PC-3 (cell line): Measurements from ENCODE around the gene TNFRSF1B. TPM values are rescaled to one million over a fixed set of nuclear protein-coding genes. Genes with fewer than 3 reads are reported as not detected.
A peak's percentile ranks its signal among the peaks of the same experiment; 100 is the strongest.

ENCODE experiments used
- ATAC-seq: fragments of 200-7000 bp; cut with Tn5 transposase; 2 replicates; pipeline ENCODE4 v1.9.1; 2020; ENCODE audit warnings: mild to moderate bottlenecking, moderate library complexity
- BruUV-seq: library from RNA; stranded (reverse); fragments of 400-500 nt; replicated peaks from 2 replicates; lab custom pipeline; 2021; lab: Mats Ljungman, UMichigan
- CTCF ChIA-PET: fragments of 300-600 bp; sonication (Branson Sonifier 250); formaldehyde crosslinking; loops from one replicate; lab custom pipeline; 2022; ENCODE audit warnings: antibody characterized with exemption; lab: Charles Lee
- POLR2A ChIA-PET: fragments of 300-600 bp; sonication (Branson Sonifier 250); formaldehyde crosslinking; loops from one replicate; lab custom pipeline; 2022; ENCODE audit warnings: antibody characterized with exemption; ENCODE audit not compliant: unreplicated experiment; lab: Charles Lee
- DNase-seq: peaks from one replicate; pipeline ENCODE4 v3.0.0-alpha.2; 2015
- H2AFZ ChIP-seq: fragments of 300-600 bp; sonication (generic); 2 replicates; pipeline ENCODE4 v1.6.0; 2016; ENCODE audit warnings: antibody characterized with exemption, low read length
- H3F3A ChIP-seq: fragments of 300-600 bp; sonication (generic); one replicate; pipeline ENCODE4 v1.6.0; 2017; ENCODE audit warnings: antibody characterized with exemption, low read length, control low read depth, mild to moderate bottlenecking; ENCODE audit not compliant: unreplicated experiment
- H3K27ac ChIP-seq: fragments of 300-600 bp; sonication (generic); 2 replicates; pipeline ENCODE4 v1.5.1; 2016; ENCODE audit warnings: mild to moderate bottlenecking, low read length
- H3K27me3 ChIP-seq: fragments of 300-600 bp; sonication (generic); 2 replicates; pipeline ENCODE4 v1.6.1; 2016; ENCODE audit warnings: low read length, mixed read lengths
- H3K36me3 ChIP-seq: fragments of 300-600 bp; sonication (generic); 2 replicates; pipeline ENCODE4 v1.6.1; 2016; ENCODE audit warnings: low read depth, mixed run types, low read length, mixed read lengths
- H3K4me1 ChIP-seq: fragments of 300-600 bp; sonication (generic); 2 replicates; pipeline ENCODE4 v1.5.1; 2016; ENCODE audit warnings: low read length; ENCODE audit not compliant: insufficient read depth
- H3K4me2 ChIP-seq: fragments of 300-600 bp; sonication (generic); 2 replicates; pipeline ENCODE4 v1.6.0; 2016; ENCODE audit warnings: low read length
- H3K4me3 ChIP-seq: fragments of 300-600 bp; sonication (generic); 2 replicates; pipeline ENCODE4 v1.5.1; 2016; ENCODE audit warnings: mild to moderate bottlenecking, low read length, mixed read lengths
- H3K79me2 ChIP-seq: fragments of 300-600 bp; sonication (generic); 2 replicates; pipeline ENCODE4 v1.6.1; 2017; ENCODE audit warnings: low read length, mixed read lengths
- H3K9ac ChIP-seq: fragments of 300-600 bp; sonication (generic); 2 replicates; pipeline ENCODE4 v1.6.0; 2016; ENCODE audit warnings: mild to moderate bottlenecking, low read length
- H3K9me2 ChIP-seq: fragments of 300-600 bp; sonication (generic); replicated peaks from 2 replicates; pipeline ENCODE4 v1.6.1; 2016; ENCODE audit warnings: mixed run types, low read length, mixed read lengths
- H3K9me3 ChIP-seq: fragments of 300-600 bp; sonication (generic); 2 replicates; pipeline ENCODE4 v1.6.1; 2016; ENCODE audit warnings: low read length, mixed read lengths
- H4K20me1 ChIP-seq: fragments of 300-600 bp; sonication (generic); 2 replicates; pipeline ENCODE4 v1.6.1; 2016; ENCODE audit warnings: low read length, mixed read lengths
- CTCF ChIP-seq: fragments of 300-600 bp; sonication (generic); conservative IDR thresholded peaks from 2 replicates; pipeline ENCODE4 v1.5.1; 2017; ENCODE audit warnings: antibody characterized with exemption, low read depth, mild to moderate bottlenecking, low read length
- EZH2 ChIP-seq: fragments of 300-600 bp; sonication (generic); IDR thresholded peaks from one replicate; pipeline ENCODE4 v1.6.1; 2017; ENCODE audit warnings: antibody characterized with exemption, mild to moderate bottlenecking, low read length; ENCODE audit not compliant: unreplicated experiment
- EZH2phosphoT487 ChIP-seq: fragments of 300-600 bp; sonication (generic); IDR thresholded peaks from 2 replicates; pipeline ENCODE4 v1.6.1; 2018; ENCODE audit warnings: mild to moderate bottlenecking, antibody characterized with exemption, low read length, borderline replicate concordance
- intact Hi-C: fragments of 100-400 bp; cut with micrococcal nuclease; formaldehyde crosslinking; loops from 2 replicates; pipeline ENCODE4 v1.9.0; 2023
- total RNA-seq: library from RNA; depleted of rRNA; stranded (reverse); fragments of >200 nt; gene quantifications from 2 replicates; pipeline ENCODE4 v1.2.3, GENCODE V29; 2014

TNFRSF1B gene
- total RNA-seq, 1 experiment from 2014 or later: 1.3 TPM

- Histone ChIP-seq H3K4me3 (no peak overlapping the region), H4K20me1 (no peaks in the 10 kb centered on the region), H3K9me3 (no peaks in the 10 kb centered on the region), H3K27me3 (no peaks in the 10 kb centered on the region), H3K4me2 (no peak overlapping the region), H3K9ac (no peak overlapping the region), H3K4me1 (peaks cover 19% of the 10 kb centered on the region), H3K79me2 (no peaks in the 10 kb centered on the region), H3F3A (no peaks in the 10 kb centered on the region), H3K9me2 (no peaks in the 10 kb centered on the region), H2AFZ (no peak overlapping the region), H3K27ac (no peak overlapping the region), H3K36me3 (no peaks in the 10 kb centered on the region)
- no TSS peak for BruUV-seq
- no peak for TF ChIP-seq CTCF
- TF ChIP-seq EZH2: no peak
- TF ChIP-seq EZH2phosphoT487: no peak
- ATAC-seq: no peak
- DNase-seq: no peak
- ChIA-PET POLR2A (no interaction called here), CTCF (no interaction called here)
- intact Hi-C loops: no loop called here
Measured at GRCh38 chr1:12151465-12151864, 15.3 kb upstream of the TNFRSF1B start.

- H3K79me2 ChIP-seq: no peaks in the 10 kb centered on the region
- H3K4me2 ChIP-seq: no peak overlapping the region
- POLR2A ChIA-PET: no interaction called here
- H3K4me3 ChIP-seq: no peak overlapping the region
- H3K36me3 ChIP-seq: no peaks in the 10 kb centered on the region
- intact Hi-C loops: no loop called here
- H3K4me1 ChIP-seq: peaks cover 24% of the 10 kb centered on the region
- no peaks in the 10 kb centered on the region for H4K20me1 ChIP-seq
- DNase-seq: no peak
- no peak for TF ChIP-seq EZH2
- TF ChIP-seq EZH2phosphoT487: no peak
- no peak for TF ChIP-seq CTCF
- no peaks in the 10 kb centered on the region for H3K9me2 ChIP-seq
- no TSS peak for BruUV-seq
- no peak overlapping the region for H3K27ac ChIP-seq
- H3K27me3 ChIP-seq: no peaks in the 10 kb centered on the region
- no peak overlapping the region for H2AFZ ChIP-seq
- ATAC-seq: no peak
- no peaks in the 10 kb centered on the region for H3K9me3 ChIP-seq
- no peaks in the 10 kb centered on the region for H3F3A ChIP-seq
- no peak overlapping the region for H3K9ac ChIP-seq
- CTCF ChIA-PET: no interaction called here
Measured at GRCh38 chr1:12152113-12152891, 14.5 kb upstream of the TNFRSF1B start.

GRCh38 chr1:12153181-12153785 lies 13.5 kb upstream of the TNFRSF1B start:
- Histone ChIP-seq H3K9me3 (no peaks in the 10 kb centered on the region), H3K79me2 (no peaks in the 10 kb centered on the region), H2AFZ (peak overlapping the region; percentile 68), H3K27me3 (no peaks in the 10 kb centered on the region), H3K4me2 (peak overlapping the region; percentile 46; the same call in 1 of the 2 replicates), H3K36me3 (no peaks in the 10 kb centered on the region), H3K4me3 (no peak overlapping the region), H3F3A (no peaks in the 10 kb centered on the region), H3K9ac (no peak overlapping the region), H4K20me1 (no peaks in the 10 kb centered on the region), H3K9me2 (no peaks in the 10 kb centered on the region), H3K4me1 (peaks cover 30% of the 10 kb centered on the region), H3K27ac (peak overlapping the region; percentile 20; the same call in 1 of the 2 replicates)
- intact Hi-C loops: no loop called here
- ATAC-seq (peak; percentile 82), DNase-seq (peak; percentile 34)
- TF ChIP-seq CTCF (no peak), EZH2phosphoT487 (no peak), EZH2 (no peak)
- BruUV-seq: no TSS peak
- ChIA-PET CTCF (no interaction called here), POLR2A (interaction anchor here (0.5 kb wide), 2 partner anchors 16 to 20 kb away, joined by 10 to 11 read pairs; no protein-coding TSS in a partner anchor)
